MCF 10A (cell line): ENCODE results near the gene LMO7. TPM values are rescaled to one million over a fixed set of nuclear protein-coding genes. Genes with fewer than 3 reads are reported as not detected.

Source experiments
- BruUV-seq: library from RNA; stranded (reverse); fragments of 400-500 nt; replicated peaks from 2 replicates; lab custom pipeline; 2021; lab: Mats Ljungman, UMichigan
- CTCF ChIA-PET: fragments of 300-600 bp; sonication (Branson Sonifier 250); formaldehyde crosslinking; extraction: SDS; loops from one replicate; lab custom pipeline; 2021; ENCODE audit warnings: antibody characterized with exemption, inconsistent platforms; lab: Yijun Ruan, JAX
- POLR2A ChIA-PET: fragments of 300-600, 350-650 bp; sonication (Branson Sonifier 250); formaldehyde crosslinking; extraction: SDS; loops from one replicate; lab custom pipeline; 2020; ENCODE audit warnings: antibody characterized with exemption, inconsistent platforms; lab: Yijun Ruan, JAX
- DNase-seq: peaks from one replicate; pipeline ENCODE4 v3.0.0-alpha.2; 2018; ENCODE audit not compliant: unreplicated experiment
- H3K27ac Mint-ChIP-seq: one replicate; pipeline ENCODE4 v1.8.0; 2022; ENCODE audit warnings: mild to moderate bottlenecking, low read depth, mixed read lengths; ENCODE audit not compliant: unreplicated experiment
- H3K27me3 Mint-ChIP-seq: one replicate; pipeline ENCODE4 v1.8.0; 2022; ENCODE audit warnings: mixed read lengths; ENCODE audit not compliant: insufficient read depth, unreplicated experiment
- H3K36me3 Mint-ChIP-seq: one replicate; pipeline ENCODE4 v1.8.0; 2022; ENCODE audit warnings: mild to moderate bottlenecking, moderate library complexity, mixed read lengths; ENCODE audit not compliant: insufficient read depth, unreplicated experiment
- H3K4me1 Mint-ChIP-seq: one replicate; pipeline ENCODE4 v1.8.0; 2022; ENCODE audit warnings: mixed read lengths; ENCODE audit not compliant: insufficient read depth, unreplicated experiment
- H3K4me3 Mint-ChIP-seq: one replicate; pipeline ENCODE4 v1.8.0; 2022; ENCODE audit warnings: mild to moderate bottlenecking, moderate library complexity, mixed read lengths; ENCODE audit not compliant: unreplicated experiment
- H3K9me3 Mint-ChIP-seq: one replicate; pipeline ENCODE4 v1.8.0; 2022; ENCODE audit warnings: mixed read lengths; ENCODE audit not compliant: unreplicated experiment
- intact Hi-C: fragments of 100-400 bp; cut with micrococcal nuclease; formaldehyde crosslinking; loops from 2 replicates; pipeline ENCODE4 v1.14.1; 2022
- total RNA-seq: library from RNA; stranded (reverse); gene quantifications from 2 replicates; pipeline ENCODE4 v1.2.3, GENCODE V29; 2022
- TF ChIP-seq, protein P1 (sequence below): fragments of 200-600 bp; IDR thresholded peaks from one replicate; pipeline ENCODE4 v1.8.0; 2022; ENCODE audit warnings: antibody characterized with exemption, mild to moderate bottlenecking; ENCODE audit not compliant: unreplicated experiment

LMO7 gene
- total RNA-seq, 1 experiment from 2014 or later, result 30.8 TPM

DNA sequence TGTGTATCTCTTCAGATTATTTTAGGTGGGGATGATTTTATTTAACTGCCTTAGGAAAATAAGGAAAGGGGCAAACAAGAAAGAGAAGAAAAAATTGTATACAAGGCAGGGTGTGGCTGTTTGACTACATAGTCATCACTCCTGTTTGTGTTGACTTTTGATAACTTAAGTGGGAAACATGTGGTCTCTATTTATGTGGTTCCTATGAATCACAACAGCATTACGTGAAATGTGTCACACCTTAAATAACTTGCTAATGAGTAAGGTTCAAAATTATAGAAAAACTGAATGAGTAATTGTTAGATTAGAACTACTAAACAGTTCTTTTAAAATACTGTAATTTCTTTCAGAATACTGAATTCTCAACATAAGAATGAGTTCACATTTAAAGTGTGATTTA is 69.3 kb downstream of the LMO7 start:
- Mint-ChIP-seq H3K27me3 (no peaks in the 10 kb centered on the region), H3K27ac (peak overlapping the region; percentile 98), H3K4me3 (peak overlapping the region; percentile 34), H3K4me1 (peaks cover 17% of the 10 kb centered on the region), H3K9me3 (no peaks in the 10 kb centered on the region), H3K36me3 (no peaks in the 10 kb centered on the region)
- intact Hi-C loops, result loop anchor here (1.0 to 2.0 kb wide), 2 partner anchors 10 to 67 kb away; no protein-coding TSS in a partner anchor
- ChIA-PET POLR2A (interaction anchor here (0.6 to 5.7 kb wide), 8 partner anchors 10 to 1186 kb away, joined by 3 to 104 read pairs (median 8); no protein-coding TSS in a partner anchor), CTCF (interaction anchor here (0.7 to 4.2 kb wide), 12 partner anchors 9 to 165 kb away, joined by 3 to 41 read pairs (median 4); no protein-coding TSS in a partner anchor)
- TF ChIP-seq, protein P1, sequence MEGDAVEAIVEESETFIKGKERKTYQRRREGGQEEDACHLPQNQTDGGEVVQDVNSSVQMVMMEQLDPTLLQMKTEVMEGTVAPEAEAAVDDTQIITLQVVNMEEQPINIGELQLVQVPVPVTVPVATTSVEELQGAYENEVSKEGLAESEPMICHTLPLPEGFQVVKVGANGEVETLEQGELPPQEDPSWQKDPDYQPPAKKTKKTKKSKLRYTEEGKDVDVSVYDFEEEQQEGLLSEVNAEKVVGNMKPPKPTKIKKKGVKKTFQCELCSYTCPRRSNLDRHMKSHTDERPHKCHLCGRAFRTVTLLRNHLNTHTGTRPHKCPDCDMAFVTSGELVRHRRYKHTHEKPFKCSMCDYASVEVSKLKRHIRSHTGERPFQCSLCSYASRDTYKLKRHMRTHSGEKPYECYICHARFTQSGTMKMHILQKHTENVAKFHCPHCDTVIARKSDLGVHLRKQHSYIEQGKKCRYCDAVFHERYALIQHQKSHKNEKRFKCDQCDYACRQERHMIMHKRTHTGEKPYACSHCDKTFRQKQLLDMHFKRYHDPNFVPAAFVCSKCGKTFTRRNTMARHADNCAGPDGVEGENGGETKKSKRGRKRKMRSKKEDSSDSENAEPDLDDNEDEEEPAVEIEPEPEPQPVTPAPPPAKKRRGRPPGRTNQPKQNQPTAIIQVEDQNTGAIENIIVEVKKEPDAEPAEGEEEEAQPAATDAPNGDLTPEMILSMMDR, result no peak
- peak; percentile 73 for DNase-seq
- BruUV-seq, result no TSS peak

DNA sequence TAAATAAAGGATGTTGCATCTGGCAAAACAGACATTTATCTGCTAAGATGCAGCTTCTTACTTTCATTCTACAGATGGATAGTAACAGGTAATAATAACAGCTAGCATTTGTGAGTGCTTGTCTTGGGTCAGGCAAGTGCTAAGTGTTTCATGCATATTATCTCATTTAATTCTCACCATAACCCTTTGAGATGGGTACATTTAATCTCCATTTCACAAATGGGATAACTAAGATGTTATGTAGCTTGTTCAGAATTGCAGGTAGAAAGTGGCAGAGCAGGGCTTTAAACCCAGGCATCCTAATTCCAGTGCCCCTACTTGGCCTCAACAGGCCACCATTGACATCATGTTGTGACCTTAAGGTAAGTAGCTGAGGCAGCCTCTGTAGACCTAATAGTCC is 69.8 kb downstream of the LMO7 start:
- intact Hi-C loops, result loop anchor here (1.0 to 2.0 kb wide), 2 partner anchors 9 to 67 kb away; no protein-coding TSS in a partner anchor
- Mint-ChIP-seq H3K9me3 (no peaks in the 10 kb centered on the region), H3K4me3 (no peak overlapping the region), H3K27me3 (no peaks in the 10 kb centered on the region), H3K27ac (peak overlapping the region; percentile 98), H3K4me1 (peaks cover 17% of the 10 kb centered on the region), H3K36me3 (no peaks in the 10 kb centered on the region)
- TSS peak; percentile 77 for BruUV-seq
- TF ChIP-seq, protein P1, result no peak
- DNase-seq, result no peak
- POLR2A ChIA-PET, result interaction anchor here (0.5 to 5.7 kb wide), 4 partner anchors 10 to 1186 kb away, joined by 3 to 104 read pairs (median 40); no protein-coding TSS in a partner anchor
- CTCF ChIA-PET, result interaction anchor here (0.5 to 4.2 kb wide), 13 partner anchors 9 to 1275 kb away, joined by 3 to 30 read pairs (median 3); no protein-coding TSS in a partner anchor

DNA sequence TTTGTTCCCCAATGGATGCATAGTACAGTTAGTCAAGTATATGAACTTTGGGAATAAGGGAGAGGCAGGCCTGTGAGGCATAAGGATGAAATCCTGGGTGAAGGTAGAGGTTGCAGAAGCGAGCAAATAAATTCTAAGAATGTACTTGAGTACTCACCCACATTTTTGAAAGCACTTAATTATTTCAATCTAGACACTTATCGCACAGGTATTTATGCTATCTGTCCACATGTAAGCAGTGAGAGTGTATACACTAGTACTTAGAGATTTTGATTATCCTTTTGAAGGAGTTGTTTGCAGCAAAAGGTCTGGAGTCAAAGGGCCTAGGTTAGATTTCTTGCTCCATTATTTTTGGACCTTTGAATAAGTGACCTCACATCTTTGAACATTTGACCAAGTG is 77.7 kb downstream of the LMO7 start:
- H3K9me3 Mint-ChIP-seq, result no peaks in the 10 kb centered on the region
- DNase-seq, result no peak
- no peak overlapping the region for H3K4me3 Mint-ChIP-seq
- CTCF ChIA-PET, result interaction anchor here (0.6 to 5.5 kb wide), 4 partner anchors 8 to 695 kb away, joined by 3 to 31 read pairs (median 17); no protein-coding TSS in a partner anchor
- POLR2A ChIA-PET, result interaction anchor here (4.7 to 5.3 kb wide), 2 partner anchors 10 to 49 kb away, joined by 76 to 94 read pairs; no protein-coding TSS in a partner anchor
- no peaks in the 10 kb centered on the region for H3K27me3 Mint-ChIP-seq
- H3K27ac Mint-ChIP-seq, result no peak overlapping the region
- no peaks in the 10 kb centered on the region for H3K36me3 Mint-ChIP-seq
- H3K4me1 Mint-ChIP-seq, result peaks cover 9% of the 10 kb centered on the region
- TF ChIP-seq, protein P1, result no peak
- intact Hi-C loops, result no loop called here
- no TSS peak for BruUV-seq

DNA sequence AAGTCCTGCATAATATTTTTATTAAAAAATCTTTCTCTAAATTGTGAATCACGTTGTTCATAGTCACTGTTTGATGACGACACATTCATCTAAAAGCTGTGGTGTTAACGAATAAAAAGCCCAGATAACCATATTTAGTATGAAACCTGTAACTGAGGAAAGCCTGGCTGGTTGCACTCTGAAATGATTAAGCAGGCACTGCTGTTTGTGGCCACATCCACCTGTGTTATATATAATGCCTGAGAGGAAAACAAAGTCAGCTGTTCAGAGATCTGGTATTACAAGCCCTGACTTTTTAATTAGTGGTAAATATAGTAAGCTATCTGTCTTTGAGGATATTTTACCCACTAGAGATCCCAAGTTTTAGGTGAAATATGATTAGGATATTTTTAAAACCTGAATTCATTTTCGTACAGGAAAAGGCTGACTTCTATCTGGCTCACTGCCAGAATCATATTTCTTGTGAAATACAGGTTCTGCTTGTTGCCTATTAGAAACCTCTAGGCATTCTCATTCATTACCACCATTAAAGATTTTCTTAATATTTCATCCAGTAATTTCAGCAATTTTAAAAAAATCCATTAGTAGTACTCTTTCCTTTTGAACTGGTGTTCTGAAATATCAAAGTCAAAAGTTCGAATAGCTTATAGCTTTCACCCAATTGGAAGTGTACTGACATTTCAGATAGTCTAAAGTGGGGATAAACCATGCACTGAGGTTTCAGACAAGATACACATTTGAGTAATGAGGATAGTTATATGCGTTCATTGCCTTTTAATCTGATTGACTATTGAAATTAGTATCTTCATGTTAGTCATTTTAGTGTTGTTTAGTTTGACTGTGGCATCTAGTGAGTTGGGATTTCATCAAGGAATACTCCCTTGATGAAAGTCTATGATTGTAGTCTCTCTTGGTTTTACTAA is 79.7 kb downstream of the LMO7 start:
- DNase-seq, result peak; percentile 71
- no peaks in the 10 kb centered on the region for H3K9me3 Mint-ChIP-seq
- peaks cover 9% of the 10 kb centered on the region for H3K4me1 Mint-ChIP-seq
- H3K4me3 Mint-ChIP-seq, result no peak overlapping the region
- intact Hi-C loops, result loop anchor here (1.0 kb wide), 2 partner anchors 11 to 46 kb away; no protein-coding TSS in a partner anchor
- H3K36me3 Mint-ChIP-seq, result peaks cover 12% of the 10 kb centered on the region
- ChIA-PET CTCF (interaction anchor here (0.6 to 5.5 kb wide), 7 partner anchors 10 to 153 kb away, joined by 3 to 31 read pairs (median 5); no protein-coding TSS in a partner anchor), POLR2A (interaction anchor here (0.6 to 5.3 kb wide), 11 partner anchors 9 to 1311 kb away, joined by 3 to 94 read pairs (median 4); partner anchors contain the start of gene FBXL3)
- TF ChIP-seq, protein P1, result no peak
- no peaks in the 10 kb centered on the region for H3K27me3 Mint-ChIP-seq
- peak overlapping the region; percentile 91 for H3K27ac Mint-ChIP-seq
- BruUV-seq, result TSS peak; percentile 98
